Tibial nerve (tissue), 4 donors: Measurements from ENCODE around the gene TPRX2. TPM values are rescaled to one million over a fixed set of nuclear protein-coding genes. Genes with fewer than 3 reads are reported as not detected.
"Not testable (repeated sequence)": the region's sequence is repeated elsewhere in the genome, so short reads cannot be mapped to it uniquely, and the experiment has no call there.

Experiments used
- DNase-seq, 2 donors: peaks; one replicate each; pipeline ENCODE4 v3.0.0-alpha.2; 2019; ENCODE audit warnings: low spot score in 2 of 2
- H3K27ac ChIP-seq, 4 donors: fragments of 200-600 bp; sonication (generic) in 3 of 4; one replicate each; pipeline ENCODE4 v1.5.1; 2017 to 2019; ENCODE audit warnings: mild to moderate bottlenecking in 1 of 4
- H3K27me3 ChIP-seq, 2 donors: fragments of 200-600 bp; sonication (generic) in 1 of 2; one replicate each; pipeline versions ENCODE4 v1.5.1 to v1.6.0; 2017 to 2019
- H3K36me3 ChIP-seq, 3 donors: fragments of 200-600 bp; sonication (generic); one replicate each; pipeline ENCODE4 v1.5.1; 2018 to 2019
- H3K4me1 ChIP-seq, 4 donors: fragments of 200-600 bp; sonication (generic) in 3 of 4; one replicate each; pipeline ENCODE4 v1.5.1; 2017 to 2019
- H3K4me3 ChIP-seq, 4 donors: fragments of 200-600 bp; sonication (generic) in 3 of 4; one replicate each; pipeline ENCODE4 v1.5.1; 2017 to 2019; ENCODE audit warnings: mild to moderate bottlenecking in 1 of 4, moderate library complexity in 1 of 4
- H3K9me3 ChIP-seq, 4 donors: fragments of 200-600 bp; sonication (generic) in 3 of 4; one replicate each; pipeline ENCODE4 v1.5.1; 2017 to 2019
- EP300 ChIP-seq, 2 donors: sonication (generic); formaldehyde crosslinking; IDR thresholded peaks; one replicate each; pipeline ENCODE4 v1.6.1; 2017; ENCODE audit warnings: antibody characterized with exemption in 2 of 2, mild to moderate bottlenecking in 1 of 2
- POLR2A ChIP-seq, 2 donors: fragments of 450-650 bp; IDR thresholded peaks; one replicate each; pipeline ENCODE4 v1.6.1; 2017; ENCODE audit warnings: antibody characterized with exemption in 2 of 2, mild to moderate bottlenecking in 2 of 2, moderate library complexity in 2 of 2
- WGBS, 2 donors: methylation state at CpG; one replicate each; pipeline ENCODE4 v1.1.5; 2018; 5-methylcytosine and 5-hydroxymethylcytosine counted together
- total RNA-seq, 4 donors: library from RNA; depleted of rRNA; stranded (reverse); fragments of >200 nt; gene quantifications; one replicate each; pipeline ENCODE4 v1.1.0, GENCODE V29; 2016
- TF ChIP-seq, protein P1 (sequence below), 5 experiments: fragments of 200-600 bp in 3 of 5; fragments of 450-650 bp in 2 of 5; sonication (generic) in 3 of 5; IDR thresholded peaks; one replicate each; pipeline ENCODE4 v1.5.1; 2016 to 2019; ENCODE audit warnings: antibody characterized with exemption in 5 of 5, mild to moderate bottlenecking in 3 of 5, moderate library complexity in 2 of 5

TPRX2 gene
- total RNA-seq, 4 donors from 2014 or later, result not detected

DNA sequence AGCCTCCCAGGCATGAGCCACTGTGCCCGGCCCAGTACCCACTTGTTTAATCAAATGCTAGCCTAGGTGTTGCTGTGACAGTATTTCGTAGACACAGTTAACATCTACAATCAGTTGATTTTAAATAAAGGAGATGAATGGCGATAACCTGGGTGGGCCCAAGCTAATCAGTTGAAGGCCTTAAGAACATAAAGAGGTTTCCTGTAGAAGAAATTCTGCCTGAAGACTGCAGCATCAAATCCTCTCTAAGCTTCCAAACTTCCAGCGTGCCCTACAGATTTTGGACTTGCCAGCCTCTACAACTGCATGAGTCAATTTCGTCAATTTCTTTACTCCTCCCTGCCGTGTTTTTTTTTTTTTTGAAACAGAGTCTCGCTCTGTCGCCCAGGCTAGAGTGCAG, 40.3 kb downstream of the TPRX2 start:
- Histone ChIP-seq H3K27ac (no peak overlapping the region), H3K4me3 (no peak overlapping the region), H3K4me1 (no peaks in the 10 kb centered on the region), H3K36me3 (no peaks in the 10 kb centered on the region), H3K27me3 (peaks cover 0 to 7% of the 10 kb centered on the region in 2 donors), H3K9me3 (peaks cover 0 to 12% (median 0%) of the 10 kb centered on the region in 4 donors)
- 88 to 95% methylated on average over 8 of the region's 8 CpGs for WGBS, 2 donors
- TF ChIP-seq, protein P1, sequence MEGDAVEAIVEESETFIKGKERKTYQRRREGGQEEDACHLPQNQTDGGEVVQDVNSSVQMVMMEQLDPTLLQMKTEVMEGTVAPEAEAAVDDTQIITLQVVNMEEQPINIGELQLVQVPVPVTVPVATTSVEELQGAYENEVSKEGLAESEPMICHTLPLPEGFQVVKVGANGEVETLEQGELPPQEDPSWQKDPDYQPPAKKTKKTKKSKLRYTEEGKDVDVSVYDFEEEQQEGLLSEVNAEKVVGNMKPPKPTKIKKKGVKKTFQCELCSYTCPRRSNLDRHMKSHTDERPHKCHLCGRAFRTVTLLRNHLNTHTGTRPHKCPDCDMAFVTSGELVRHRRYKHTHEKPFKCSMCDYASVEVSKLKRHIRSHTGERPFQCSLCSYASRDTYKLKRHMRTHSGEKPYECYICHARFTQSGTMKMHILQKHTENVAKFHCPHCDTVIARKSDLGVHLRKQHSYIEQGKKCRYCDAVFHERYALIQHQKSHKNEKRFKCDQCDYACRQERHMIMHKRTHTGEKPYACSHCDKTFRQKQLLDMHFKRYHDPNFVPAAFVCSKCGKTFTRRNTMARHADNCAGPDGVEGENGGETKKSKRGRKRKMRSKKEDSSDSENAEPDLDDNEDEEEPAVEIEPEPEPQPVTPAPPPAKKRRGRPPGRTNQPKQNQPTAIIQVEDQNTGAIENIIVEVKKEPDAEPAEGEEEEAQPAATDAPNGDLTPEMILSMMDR (IDR thresholded peaks at IDR 0.05), result no peak
- no peak for DNase-seq

DNA sequence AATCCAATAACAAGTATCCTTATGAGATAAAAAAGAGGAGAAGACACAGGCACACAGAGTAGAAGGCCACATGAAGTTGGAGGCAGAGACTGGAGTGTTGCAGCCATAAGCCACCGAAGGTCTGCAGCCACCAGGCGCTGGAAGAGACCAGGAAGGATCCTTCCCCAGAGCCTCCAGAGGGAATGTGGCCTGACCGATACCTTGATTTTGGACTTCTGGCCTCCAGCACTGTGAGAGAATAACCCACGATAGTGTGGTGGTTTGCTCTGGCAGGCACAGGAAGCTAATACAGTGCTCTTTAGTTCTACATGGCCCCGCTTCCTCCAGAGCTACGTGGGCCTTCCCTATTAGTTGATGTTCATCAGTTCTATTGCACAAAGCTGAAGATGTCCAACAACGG, 42.3 kb downstream of the TPRX2 start:
- TF ChIP-seq, protein P1 (IDR thresholded peaks at IDR 0.05), result no peak
- TF ChIP-seq EP300 (IDR thresholded peaks at IDR 0.05), result no peak
- TF ChIP-seq POLR2A (IDR thresholded peaks at IDR 0.05), result no peak
- Histone ChIP-seq H3K36me3 (no peaks in the 10 kb centered on the region), H3K4me3 (no peak overlapping the region), H3K27me3 (peaks cover 0 to 7% of the 10 kb centered on the region in 2 donors), H3K27ac (no peak overlapping the region), H3K9me3 (peaks cover 0 to 4% (median 0%) of the 10 kb centered on the region in 4 donors), H3K4me1 (no peaks in the 10 kb centered on the region)
- DNase-seq, result no peak
- WGBS, 2 donors, result 80 to 85% methylated on average over 7 of the region's 7 CpGs

DNA sequence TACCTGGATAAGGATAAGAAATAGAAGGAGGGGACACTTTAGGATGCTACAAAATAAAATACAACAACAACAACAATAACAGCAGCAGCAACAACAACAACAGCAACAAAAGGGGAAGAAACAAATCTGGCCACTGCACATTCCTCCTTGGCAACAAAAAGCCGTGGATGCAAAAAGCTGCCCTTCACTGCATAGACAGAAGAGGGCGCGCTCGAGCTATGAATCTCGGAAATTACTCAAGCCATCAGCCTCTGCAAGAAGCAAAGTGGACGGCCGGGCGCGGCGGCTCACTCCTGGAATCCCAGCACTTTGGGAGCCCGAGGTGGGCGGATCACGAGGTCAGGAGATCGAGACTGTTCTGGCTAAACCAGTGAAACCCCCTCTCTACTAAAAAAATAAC, 50.3 kb downstream of the TPRX2 start:
- H3K9me3 ChIP-seq, H3K27ac ChIP-seq, H3K4me1 ChIP-seq, H3K36me3 ChIP-seq, H3K4me3 ChIP-seq, H3K27me3 ChIP-seq: not testable (repeated sequence)
- peak; percentile 83 to 92 for DNase-seq
- 1 to 4% methylated on average over 5 to 7 of the region's 14 CpGs for WGBS, 2 donors
- TF ChIP-seq, protein P1 (IDR thresholded peaks at IDR 0.05), result peak in 3 of 5 experiments; percentile 52 to 68 (median 61)

DNA sequence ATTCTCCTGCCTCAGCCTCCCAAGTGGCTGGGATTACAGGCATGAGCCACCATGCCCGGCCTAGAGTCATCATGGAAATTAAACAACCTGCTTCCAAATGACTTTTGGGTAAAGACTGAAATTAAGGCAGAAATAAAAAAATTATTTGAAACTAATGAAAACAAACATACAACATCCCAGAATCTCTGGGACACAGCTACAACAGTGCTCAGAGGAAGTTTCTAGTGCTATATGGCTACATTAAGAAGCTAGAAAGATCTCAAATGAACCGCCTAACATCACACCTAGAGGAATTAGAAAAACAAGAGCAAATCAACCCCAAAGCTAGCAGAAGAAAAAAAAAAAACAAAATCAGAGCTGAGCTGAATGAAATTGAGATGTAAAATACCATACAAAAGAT, 51.2 kb downstream of the TPRX2 start:
- H3K9me3 ChIP-seq, H3K36me3 ChIP-seq, H3K4me3 ChIP-seq, H3K27ac ChIP-seq, DNase-seq, H3K27me3 ChIP-seq, H3K4me1 ChIP-seq: not testable (repeated sequence)
- 85 to 94% methylated on average over 1 to 2 of the region's 2 CpGs for WGBS, 2 donors

Other genes with a start within 250 kb of the TPRX2 start
- gene EHD2, start 145.8 kb upstream of the TPRX2 start, total RNA-seq, result 100 to 1,000 TPM; 128 to 196 (median 159) TPM
- 100 to 1,000 TPM; 320 to 532 (median 408) TPM for gene NOP53, start 113.7 kb upstream of the TPRX2 start, total RNA-seq
- gene SELENOW, start 80.5 kb upstream of the TPRX2 start, total RNA-seq, result 100 to 1,000 TPM; 495 to 841 (median 572) TPM
- not detected for gene TPRX1, start 54.7 kb upstream of the TPRX2 start, total RNA-seq
- not detected for gene CRX, start 37.3 kb upstream of the TPRX2 start, total RNA-seq
- gene SULT2A1, start 27.1 kb downstream of the TPRX2 start, total RNA-seq, result not detected
- gene BSPH1, start 132.9 kb downstream of the TPRX2 start, total RNA-seq, result not detected
- not detected for gene ELSPBP1, start 135.4 kb downstream of the TPRX2 start, total RNA-seq
- not detected for gene CABP5, start 184.8 kb downstream of the TPRX2 start, total RNA-seq